ENCODE measurements around the gene QPCT. TPM values are rescaled to one million over a fixed set of nuclear protein-coding genes. Genes with fewer than 3 reads are reported as not detected.

QPCT gene
- total and polyA plus RNA-seq, 2 donors from 2014 or later, result 10.4 to 16.6 TPM

DNA sequence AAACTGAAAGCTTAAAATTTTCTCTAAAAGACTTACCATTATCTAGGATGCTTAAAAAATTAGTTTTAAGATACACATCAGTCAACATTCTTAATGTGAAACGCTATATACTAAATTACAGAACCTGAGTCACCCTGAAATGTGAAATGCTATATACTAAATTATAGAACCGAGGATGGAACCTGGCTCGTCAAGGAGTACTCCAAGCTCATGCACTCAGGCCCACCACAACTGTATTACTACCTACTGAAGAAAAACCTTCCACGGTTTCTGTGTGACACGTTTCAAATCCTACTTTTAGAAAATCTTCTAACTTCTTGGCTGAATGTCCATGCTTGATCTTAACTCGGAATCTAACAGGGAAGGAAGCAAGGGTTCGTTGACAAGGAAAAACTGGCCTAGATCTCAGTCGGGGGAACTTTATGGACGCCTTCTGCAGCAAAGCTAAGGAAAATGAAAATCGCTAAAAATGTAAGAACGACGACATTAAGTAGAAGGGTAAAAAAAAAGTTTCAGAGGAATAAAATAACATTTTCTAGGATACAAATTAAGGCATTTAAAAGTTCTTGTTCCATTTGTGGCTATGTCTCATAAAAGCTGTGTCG lies 21.2 kb upstream of the QPCT start:
- no peak for DNase-seq
- Histone ChIP-seq H3K9me3 (ENCODE audit: control insufficient read depth in 2 of 3, insufficient read depth in 1 of 3, low read length in 3 of 3) (no peaks in the 10 kb centered on the region), H3K9ac (ENCODE audit: low read length in 3 of 3) (peak overlapping the region; percentile 4 to 74 (median 72)), H3K27ac (ENCODE audit: low read depth in 2 of 2, low read length in 2 of 2) (peak overlapping the region in 1 of 2 donors; percentile 90), H3K36me3 (ENCODE audit: control insufficient read depth in 2 of 3, insufficient read depth in 3 of 3, low read length in 3 of 3) (no peaks in the 10 kb centered on the region), H3K27me3 (ENCODE audit: control insufficient read depth, insufficient read depth, low read length) (no peaks in the 10 kb centered on the region), H3K4me3 (ENCODE audit: low read length in 3 of 3) (peak overlapping the region; percentile 80 to 90 (median 81)), H3K4me1 (ENCODE audit: control insufficient read depth in 2 of 3, insufficient read depth in 2 of 3, low read depth in 1 of 3, low read length in 3 of 3) (peaks cover 0 to 6% (median 3%) of the 10 kb centered on the region in 3 donors)
- FAIRE-seq, result no peak
- no peak for TF ChIP-seq CTCF (IDR thresholded peaks at IDR 0.05; ENCODE audit: borderline replicate concordance, extremely low read depth, insufficient read depth)
- intact Hi-C loops (cut with DNase I), result no loop called here

DNA sequence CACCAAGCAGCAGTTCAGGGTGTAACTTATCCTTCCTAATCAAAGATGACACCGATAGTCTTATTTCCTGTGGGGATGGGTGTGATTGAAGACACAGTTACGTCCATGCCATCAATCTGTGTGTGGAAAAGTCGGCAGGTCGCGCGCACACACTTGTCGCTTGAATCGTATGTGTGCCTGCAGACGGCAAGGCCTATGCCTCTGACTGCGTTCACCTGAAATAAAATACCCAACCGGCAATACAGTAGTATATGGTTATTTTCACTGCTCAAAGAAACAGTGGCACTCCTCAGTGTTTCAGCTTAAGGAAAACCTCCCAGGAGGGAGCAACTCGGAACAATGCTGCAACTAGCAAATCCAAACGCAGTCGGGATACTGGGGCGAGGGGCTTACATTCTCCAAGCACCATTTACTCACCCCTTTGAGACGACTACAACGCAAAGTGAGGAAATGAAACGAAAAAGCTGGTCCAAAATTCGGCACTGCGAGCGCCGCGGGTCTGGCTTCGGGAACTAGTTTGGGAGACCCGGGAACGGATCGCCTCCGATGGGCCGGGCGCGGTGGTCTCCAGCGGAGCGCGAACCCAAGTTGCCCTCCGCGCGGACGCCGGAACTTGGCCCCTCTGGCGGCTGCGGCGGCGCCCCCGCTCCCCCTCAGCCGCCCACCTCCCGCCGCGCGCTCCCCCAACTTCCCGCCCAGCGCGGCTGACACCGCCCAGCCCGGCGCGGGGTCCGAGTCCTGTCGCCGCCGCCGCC lies 20.5 kb upstream of the QPCT start:
- intact Hi-C loops (cut with DNase I), result no loop called here
- peak overlapping the region; percentile 71 to 90 for H3K27ac ChIP-seq (ENCODE audit: low read depth in 2 of 2, low read length in 2 of 2)
- FAIRE-seq, result no peak
- peak overlapping the region; percentile 4 to 74 (median 72) for H3K9ac ChIP-seq (ENCODE audit: low read length in 3 of 3)
- DNase-seq, result peak; percentile 49 to 79 (median 70)
- no peaks in the 10 kb centered on the region for H3K9me3 ChIP-seq (ENCODE audit: control insufficient read depth in 2 of 3, insufficient read depth in 1 of 3, low read length in 3 of 3)
- TF ChIP-seq CTCF (IDR thresholded peaks at IDR 0.05; ENCODE audit: borderline replicate concordance, extremely low read depth, insufficient read depth), result no peak
- H3K4me3 ChIP-seq (ENCODE audit: low read length in 3 of 3), result peak overlapping the region; percentile 80 to 90 (median 81)
- H3K4me1 ChIP-seq (ENCODE audit: control insufficient read depth in 2 of 3, insufficient read depth in 2 of 3, low read depth in 1 of 3, low read length in 3 of 3), result peaks cover 0 to 6% (median 3%) of the 10 kb centered on the region in 3 donors
- no peaks in the 10 kb centered on the region for H3K27me3 ChIP-seq (ENCODE audit: control insufficient read depth, insufficient read depth, low read length)
- no peaks in the 10 kb centered on the region for H3K36me3 ChIP-seq (ENCODE audit: control insufficient read depth in 2 of 3, insufficient read depth in 3 of 3, low read length in 3 of 3)

GRCh38 chr2:37324536-37324785 lies 20.0 kb upstream of the QPCT start:
- intact Hi-C loops (cut with DNase I), result no loop called here
- TF ChIP-seq CTCF (IDR thresholded peaks at IDR 0.05; ENCODE audit: borderline replicate concordance, extremely low read depth, insufficient read depth), result no peak
- peaks cover 0 to 6% (median 2%) of the 10 kb centered on the region in 3 donors for H3K4me1 ChIP-seq (ENCODE audit: control insufficient read depth in 2 of 3, insufficient read depth in 2 of 3, low read depth in 1 of 3, low read length in 3 of 3)
- no peaks in the 10 kb centered on the region for H3K36me3 ChIP-seq (ENCODE audit: control insufficient read depth in 2 of 3, insufficient read depth in 3 of 3, low read length in 3 of 3)
- H3K9me3 ChIP-seq (ENCODE audit: control insufficient read depth in 2 of 3, insufficient read depth in 1 of 3, low read length in 3 of 3), result no peaks in the 10 kb centered on the region
- H3K27ac ChIP-seq (ENCODE audit: low read depth in 2 of 2, low read length in 2 of 2), result peak overlapping the region; percentile 60 to 90
- H3K27me3 ChIP-seq (ENCODE audit: control insufficient read depth, insufficient read depth, low read length), result no peaks in the 10 kb centered on the region
- FAIRE-seq (no peak), DNase-seq (peak; percentile 83 to 96 (median 91))
- no peak overlapping the region for H3K9ac ChIP-seq (ENCODE audit: low read length in 3 of 3)
- H3K4me3 ChIP-seq (ENCODE audit: low read length in 3 of 3), result peak overlapping the region in 2 of 3 donors; percentile 19 to 81
